ENCODE data around the gene SNRNP48. TPM values are rescaled to one million over a fixed set of nuclear protein-coding genes. Genes with fewer than 3 reads are reported as not detected.
A peak's percentile ranks its signal among the peaks of the same experiment; 100 is the strongest.

Gene SNRNP48
- total and polyA plus RNA-seq, 2 of the 8 experiments (the other 6 are each of a cell fraction or from before 2014, with no cell fraction given): 7.7 to 21.0 TPM

GRCh38 chr6:7589221-7589620, 777 bp upstream of the SNRNP48 start:
- H3K79me1 ChIP-seq (ENCODE audit: low read depth, low read length): peaks cover 7% of the 10 kb centered on the region
- 96% methylated on average over 3 of the region's 3 CpGs; no CpG with 5 or more reads in 1 of the 2 experiments for WGBS, 2 experiments (ENCODE audit: extremely low coverage in 1 of 2, insufficient coverage in 1 of 2, insufficient read length in 1 of 2, insufficient replicate concordance in 2 of 2, low coverage in 1 of 2, low lambda C conversion rate in 2 of 2, missing lambda C conversion rate in 1 of 2)
- no peak overlapping the region for H3K14ac ChIP-seq (ENCODE audit: insufficient read length)
- H4K20me1 ChIP-seq (replicated peaks in 1 of 2; ENCODE audit: control insufficient read depth in 1 of 2, insufficient read depth in 2 of 2, low read length in 2 of 2): peaks cover 0 to 12% of the 10 kb centered on the region in 2 experiments
- H2BK120ac ChIP-seq (replicated peaks; ENCODE audit: low read depth, low read length): no peak overlapping the region
- no peak overlapping the region for H3K56ac ChIP-seq (replicated peaks; ENCODE audit: insufficient read length, low read depth, low read length)
- H3K9ac ChIP-seq (replicated peaks in 1 of 4; ENCODE audit: extremely low read depth in 1 of 4, low read depth in 3 of 4, low read length in 3 of 4): no peak overlapping the region
- H3K4me1 ChIP-seq (replicated peaks in 1 of 4; ENCODE audit: control insufficient read depth in 3 of 4, insufficient read depth in 4 of 4, low read length in 3 of 4): peaks cover 0 to 10% (median 2%) of the 10 kb centered on the region in 4 experiments; a peak in 2 of 7 replicates
- ChIA-PET CTCF (ENCODE audit: partially characterized antibody) (interaction anchor here (0.9 kb wide), 1 partner anchor 66 kb away, joined by 3 read pairs; no protein-coding TSS in a partner anchor), POLR2A (ENCODE audit: partially characterized antibody) (interaction anchor here (0.9 kb wide), 1 partner anchor 26 kb away, joined by 4 read pairs; no protein-coding TSS in a partner anchor)
- no peak overlapping the region for H2BK15ac ChIP-seq (ENCODE audit: low read length)
- H2AK5ac ChIP-seq (ENCODE audit: low read depth, low read length): no peak overlapping the region
- DNase-seq (ENCODE audit: low read depth in 1 of 2, low spot score in 2 of 2) (no peak), FAIRE-seq (no peak)
- H2BK5ac ChIP-seq (ENCODE audit: low read depth, low read length): no peak overlapping the region
- H2BK20ac ChIP-seq (ENCODE audit: low read length): no peak overlapping the region
- no peaks in the 10 kb centered on the region for H3K27me3 ChIP-seq (replicated peaks in 1 of 4; ENCODE audit: control insufficient read depth in 3 of 4, extremely low read depth in 1 of 4, insufficient read depth in 3 of 4, low read length in 3 of 4)
- no peak overlapping the region for H3K18ac ChIP-seq (ENCODE audit: extremely low read depth, low read length)
- H2BK12ac ChIP-seq (ENCODE audit: low read depth, low read length): no peak overlapping the region
- H3K79me2 ChIP-seq (ENCODE audit: control insufficient read depth in 1 of 2, insufficient read depth in 2 of 2, low read length in 2 of 2): peaks cover 6 to 35% of the 10 kb centered on the region in 2 experiments
- no peaks in the 10 kb centered on the region for H3K9me3 ChIP-seq (ENCODE audit: insufficient read depth in 2 of 2, low read depth in 1 of 2, low read length in 1 of 2)
- no peak overlapping the region for H4K5ac ChIP-seq (ENCODE audit: insufficient read length, low read depth, low read length)
- no peak for TF ChIP-seq CEBPB (IDR thresholded peaks at IDR 0.05; ENCODE audit: low read depth, low read length)
- no peak for TF ChIP-seq SAP30 (IDR thresholded peaks at IDR 0.05; ENCODE audit: insufficient read depth, insufficient replicate concordance, low read length)
- no peak for TF ChIP-seq SP4 (IDR thresholded peaks at IDR 0.05; ENCODE audit: low read length)
- no peak for TF ChIP-seq RXRA (IDR thresholded peaks at IDR 0.05; ENCODE audit: insufficient read depth, low read depth, low read length)
- no peak for TF ChIP-seq POLR2A (IDR thresholded peaks at IDR 0.05; ENCODE audit: control extremely low read depth in 1 of 2, low read depth in 2 of 2, low read length in 2 of 2)
- no peak for TF ChIP-seq NRF1 (IDR thresholded peaks at IDR 0.05; ENCODE audit: low read depth, low read length)
- no peak for TF ChIP-seq FOSL1 (IDR thresholded peaks at IDR 0.05; ENCODE audit: insufficient read depth, low read depth, low read length)
- no peak for TF ChIP-seq CHD1 (IDR thresholded peaks at IDR 0.05; ENCODE audit: low read depth, low read length)
- TF ChIP-seq SIX5 (IDR thresholded peaks at IDR 0.05; ENCODE audit: low read depth, low read length): no peak
- TF ChIP-seq JUN (IDR thresholded peaks at IDR 0.05; ENCODE audit: low read depth, low read length): no peak
- peaks cover 9% of the 10 kb centered on the region for H3K23me2 ChIP-seq (ENCODE audit: low read depth, low read length)
- no peak overlapping the region for H4K8ac ChIP-seq (ENCODE audit: extremely low read depth, insufficient read depth, low read length)
- H3K4me3 ChIP-seq (ENCODE audit: extremely low read depth in 1 of 4, insufficient read depth in 2 of 4, low read depth in 3 of 4, low read length in 4 of 4): peak overlapping the region in 1 of 4 experiments; percentile 91; a peak in 1 of 8 replicates
- no peak overlapping the region for H3K4ac ChIP-seq (replicated peaks; ENCODE audit: insufficient read length, low read depth, low read length)
- peaks cover 0 to 17% (median 10%) of the 10 kb centered on the region in 4 experiments; a peak in 6 of 8 replicates for H3K36me3 ChIP-seq (ENCODE audit: control insufficient read depth in 2 of 4, insufficient read depth in 4 of 4, low read length in 3 of 4)
- H3K23ac ChIP-seq (ENCODE audit: insufficient read length): no peak overlapping the region
- peak overlapping the region in 1 of 2 experiments; percentile 79; a peak in 1 of 4 replicates for H3K4me2 ChIP-seq (ENCODE audit: insufficient read depth in 1 of 2, low read depth in 2 of 2, low read length in 2 of 2)
- H2AFZ ChIP-seq (ENCODE audit: low read length): no peak overlapping the region
- no peak overlapping the region for H4K91ac ChIP-seq (replicated peaks; ENCODE audit: insufficient read length, low read length)
- no peak overlapping the region for H3K27ac ChIP-seq (ENCODE audit: low read depth, low read length)

Measured in H1 (cell line).